Glutamatergic neuron (in vitro differentiated cells): ENCODE data around the gene PPFIA2. TPM values are rescaled to one million over a fixed set of nuclear protein-coding genes. Genes with fewer than 3 reads are reported as not detected.

Source experiments
- DNase-seq: peaks from one replicate; pipeline ENCODE4 v3.0.0; 2022
- H3K27ac Mint-ChIP-seq: one replicate; pipeline ENCODE4 v1.8.0; 2020; ENCODE audit warnings: mild to moderate bottlenecking, mixed read lengths, inconsistent platforms; ENCODE audit not compliant: unreplicated experiment
- H3K27me3 Mint-ChIP-seq: one replicate; pipeline ENCODE4 v1.8.0; 2020; ENCODE audit warnings: mild to moderate bottlenecking, moderate library complexity, mixed read lengths, inconsistent platforms; ENCODE audit not compliant: unreplicated experiment
- H3K36me3 Mint-ChIP-seq: one replicate; pipeline ENCODE4 v1.8.0; 2020; ENCODE audit warnings: mild to moderate bottlenecking, mixed read lengths, inconsistent platforms; ENCODE audit not compliant: unreplicated experiment
- H3K4me1 Mint-ChIP-seq: one replicate; pipeline ENCODE4 v1.8.0; 2020; ENCODE audit warnings: mild to moderate bottlenecking, low read depth, mixed read lengths, inconsistent platforms; ENCODE audit not compliant: unreplicated experiment
- H3K4me3 Mint-ChIP-seq: one replicate; pipeline ENCODE4 v1.8.0; 2020; ENCODE audit warnings: mild to moderate bottlenecking, mixed read lengths, inconsistent platforms; ENCODE audit not compliant: unreplicated experiment
- H3K9me3 Mint-ChIP-seq: one replicate; pipeline ENCODE4 v1.8.0; 2020; ENCODE audit warnings: mild to moderate bottlenecking, moderate library complexity, mixed read lengths, inconsistent platforms; ENCODE audit not compliant: unreplicated experiment
- total RNA-seq: library from RNA; stranded (reverse); fragmentation: NEBNext Ultra II Directional; extraction: Animal tissue kit (Norgen Biotek cat#: 25700); gene quantifications from one replicate; pipeline ENCODE4 v1.2.1, GENCODE V29; 2021; ENCODE audit not compliant: unreplicated experiment
- TF ChIP-seq, protein P1 (sequence below): fragments of 200-600 bp; sonication (generic); IDR thresholded peaks from one replicate; pipeline ENCODE4 v1.5.0; 2021; ENCODE audit not compliant: partially characterized antibody, unreplicated experiment

PPFIA2 gene
- total RNA-seq, 1 donor from 2014 or later = 31.1 TPM

DNA sequence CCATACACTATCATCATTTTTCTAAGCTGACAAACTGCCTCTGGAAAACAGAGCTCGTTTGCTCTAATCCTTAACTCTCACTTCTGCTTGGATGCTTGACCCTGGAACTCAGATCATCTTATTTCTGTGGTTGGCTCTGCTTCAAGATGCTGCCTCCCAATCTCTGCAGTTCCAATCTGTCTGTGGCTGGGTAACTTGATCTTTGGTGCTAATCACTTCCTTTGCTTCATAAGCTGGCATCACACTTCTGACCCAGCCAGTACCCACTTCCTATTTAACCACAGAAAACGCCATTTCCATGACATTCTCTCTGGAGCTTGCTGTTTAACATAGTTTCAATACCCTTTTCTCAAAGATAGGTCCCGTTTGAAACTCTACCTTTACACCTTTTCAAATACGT is 427.1 kb downstream of the PPFIA2 start:
- no peak overlapping the region for H3K27ac Mint-ChIP-seq
- no peak for DNase-seq

DNA sequence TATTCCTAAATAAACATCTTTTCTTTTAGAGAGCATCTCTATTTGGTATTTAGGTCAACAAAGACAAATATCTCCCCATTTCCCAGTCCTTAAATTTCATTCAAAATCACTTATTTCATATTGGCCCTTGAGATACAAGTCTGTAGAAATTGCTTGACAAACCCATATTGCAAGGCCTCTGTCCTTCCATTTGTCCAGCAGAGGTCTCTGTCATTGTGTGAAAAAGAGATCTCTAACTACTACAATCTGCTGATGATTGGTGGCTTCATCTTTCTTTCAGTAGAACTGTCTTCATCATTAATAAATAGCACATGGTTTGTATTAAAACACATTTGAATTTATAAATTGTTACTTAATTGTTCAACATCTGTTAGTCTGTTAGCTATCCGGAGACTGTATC is 428.7 kb downstream of the PPFIA2 start:
- Mint-ChIP-seq H3K4me3 (no peak overlapping the region), H3K9me3 (no peaks in the 10 kb centered on the region), H3K27ac (no peak overlapping the region), H3K4me1 (no peaks in the 10 kb centered on the region), H3K36me3 (no peaks in the 10 kb centered on the region), H3K27me3 (no peaks in the 10 kb centered on the region)
- TF ChIP-seq, protein P1, sequence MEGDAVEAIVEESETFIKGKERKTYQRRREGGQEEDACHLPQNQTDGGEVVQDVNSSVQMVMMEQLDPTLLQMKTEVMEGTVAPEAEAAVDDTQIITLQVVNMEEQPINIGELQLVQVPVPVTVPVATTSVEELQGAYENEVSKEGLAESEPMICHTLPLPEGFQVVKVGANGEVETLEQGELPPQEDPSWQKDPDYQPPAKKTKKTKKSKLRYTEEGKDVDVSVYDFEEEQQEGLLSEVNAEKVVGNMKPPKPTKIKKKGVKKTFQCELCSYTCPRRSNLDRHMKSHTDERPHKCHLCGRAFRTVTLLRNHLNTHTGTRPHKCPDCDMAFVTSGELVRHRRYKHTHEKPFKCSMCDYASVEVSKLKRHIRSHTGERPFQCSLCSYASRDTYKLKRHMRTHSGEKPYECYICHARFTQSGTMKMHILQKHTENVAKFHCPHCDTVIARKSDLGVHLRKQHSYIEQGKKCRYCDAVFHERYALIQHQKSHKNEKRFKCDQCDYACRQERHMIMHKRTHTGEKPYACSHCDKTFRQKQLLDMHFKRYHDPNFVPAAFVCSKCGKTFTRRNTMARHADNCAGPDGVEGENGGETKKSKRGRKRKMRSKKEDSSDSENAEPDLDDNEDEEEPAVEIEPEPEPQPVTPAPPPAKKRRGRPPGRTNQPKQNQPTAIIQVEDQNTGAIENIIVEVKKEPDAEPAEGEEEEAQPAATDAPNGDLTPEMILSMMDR = no peak
- DNase-seq = no peak

More for the DNA sequence above, 427.1 kb downstream of the PPFIA2 start:
- TF ChIP-seq, protein P1 = no peak
- Mint-ChIP-seq H3K27me3 (no peaks in the 10 kb centered on the region), H3K4me3 (no peak overlapping the region), H3K36me3 (no peaks in the 10 kb centered on the region), H3K9me3 (no peaks in the 10 kb centered on the region), H3K4me1 (no peaks in the 10 kb centered on the region)

GRCh38 chr12:81329085-81329484 is 430.1 kb downstream of the PPFIA2 start:
- H3K36me3 Mint-ChIP-seq = no peaks in the 10 kb centered on the region

DNA sequence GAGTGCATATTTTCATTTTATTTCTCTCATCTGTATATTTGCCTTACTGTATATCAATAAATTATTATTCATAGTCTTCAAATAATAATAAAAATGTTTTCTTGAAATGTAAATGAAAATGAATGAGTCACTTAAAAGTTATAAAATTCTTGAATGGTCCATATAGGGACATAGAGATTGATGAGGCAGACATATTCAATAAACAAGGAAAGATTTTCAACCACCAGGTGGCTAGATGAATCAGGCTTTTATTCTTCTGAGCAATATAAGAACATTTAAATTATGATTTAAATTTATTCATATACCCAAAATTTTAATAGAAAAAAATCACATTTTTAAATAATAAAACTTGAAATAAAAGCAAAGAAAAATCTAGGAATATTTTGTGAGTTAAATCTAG is 431.7 kb downstream of the PPFIA2 start:
- TF ChIP-seq, protein P1 = no peak
- H3K27me3 Mint-ChIP-seq = no peaks in the 10 kb centered on the region

More at GRCh38 chr12:81329085-81329484, 430.1 kb downstream of the PPFIA2 start:
- peak; percentile 19 for DNase-seq
- Mint-ChIP-seq H3K4me1 (no peaks in the 10 kb centered on the region), H3K27ac (no peak overlapping the region), H3K9me3 (no peaks in the 10 kb centered on the region), H3K4me3 (no peak overlapping the region), H3K27me3 (no peaks in the 10 kb centered on the region)
- TF ChIP-seq, protein P1 = peak; percentile 68

GRCh38 chr12:81325086-81325485 is 434.1 kb downstream of the PPFIA2 start:
- H3K36me3 Mint-ChIP-seq = no peaks in the 10 kb centered on the region
- DNase-seq = no peak
- TF ChIP-seq, protein P1 = no peak

More for the DNA sequence above, 431.7 kb downstream of the PPFIA2 start:
- Mint-ChIP-seq H3K27ac (no peak overlapping the region), H3K9me3 (no peaks in the 10 kb centered on the region), H3K4me1 (no peaks in the 10 kb centered on the region), H3K36me3 (no peaks in the 10 kb centered on the region), H3K4me3 (no peak overlapping the region)
- DNase-seq = no peak

More at GRCh38 chr12:81325086-81325485, 434.1 kb downstream of the PPFIA2 start:
- H3K27ac Mint-ChIP-seq = no peak overlapping the region
- no peaks in the 10 kb centered on the region for H3K9me3 Mint-ChIP-seq
- no peaks in the 10 kb centered on the region for H3K4me1 Mint-ChIP-seq
- no peaks in the 10 kb centered on the region for H3K27me3 Mint-ChIP-seq
- no peak overlapping the region for H3K4me3 Mint-ChIP-seq
